Stimulated activated CD4-positive, alpha-beta T cell treated with anti-CD3 and anti-CD28 coated beads, Interleukin-12 subunit alpha, Interleukin-12 subunit beta, amount 100 ng/mL, for 24 hours (primary cell): ENCODE data around the gene LTBP3.

Source experiments
- DNase-seq, 2 experiments: peaks; one replicate each; pipeline ENCODE4 v3.0.0-alpha.2; 2020; ENCODE audit warnings: low read depth in 2 of 2

Gene LTBP3

GRCh38 chr11:65496304-65497140, 61.6 kb downstream of the LTBP3 start:
- DNase-seq = no peak

- DNase-seq = no peak
These were observed 64.6 kb downstream of the LTBP3 start for GRCh38 chr11:65493367-65494176.

- DNase-seq = no peak
These were observed 65.4 kb downstream of the LTBP3 start for GRCh38 chr11:65492637-65493366.

GRCh38 chr11:65492387-65492636, 65.8 kb downstream of the LTBP3 start:
- no peak for DNase-seq

- DNase-seq = no peak
These were observed 66.4 kb downstream of the LTBP3 start for GRCh38 chr11:65491614-65492386.

GRCh38 chr11:65491163-65491465, 67.0 kb downstream of the LTBP3 start:
- no peak for DNase-seq

- DNase-seq = no peak
These were observed 68.3 kb downstream of the LTBP3 start for GRCh38 chr11:65489706-65490320.

GRCh38 chr11:65489035-65489705, 69.0 kb downstream of the LTBP3 start:
- no peak for DNase-seq
